Prostate gland (tissue), 2 donors: ENCODE data around the gene BIRC5.

Experiments
- POLR2A ChIP-seq: fragments of 450-650 bp; IDR thresholded peaks from one replicate; pipeline ENCODE4 v1.6.1; 2016; ENCODE audit warnings: antibody characterized with exemption, mild to moderate bottlenecking
- POLR2AphosphoS5 ChIP-seq: sonication (generic); formaldehyde crosslinking; IDR thresholded peaks from one replicate; pipeline ENCODE4 v1.6.1; 2017; ENCODE audit warnings: antibody characterized with exemption
- TF ChIP-seq, protein P1 (sequence below), 4 experiments: fragments of 200-600 bp in 2 of 4; fragments of 450-650 bp in 2 of 4; sonication (generic) in 2 of 4; IDR thresholded peaks; 1 replicate in 3 of 4; 2 replicates in 1 of 4; pipeline ENCODE4 v1.5.1; 2016 to 2019; ENCODE audit warnings: antibody characterized with exemption in 4 of 4, mild to moderate bottlenecking in 2 of 4, moderate library complexity in 2 of 4

DNA sequence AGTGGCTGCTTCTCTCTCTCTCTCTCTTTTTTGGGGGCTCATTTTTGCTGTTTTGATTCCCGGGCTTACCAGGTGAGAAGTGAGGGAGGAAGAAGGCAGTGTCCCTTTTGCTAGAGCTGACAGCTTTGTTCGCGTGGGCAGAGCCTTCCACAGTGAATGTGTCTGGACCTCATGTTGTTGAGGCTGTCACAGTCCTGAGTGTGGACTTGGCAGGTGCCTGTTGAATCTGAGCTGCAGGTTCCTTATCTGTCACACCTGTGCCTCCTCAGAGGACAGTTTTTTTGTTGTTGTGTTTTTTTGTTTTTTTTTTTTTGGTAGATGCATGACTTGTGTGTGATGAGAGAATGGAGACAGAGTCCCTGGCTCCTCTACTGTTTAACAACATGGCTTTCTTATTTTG, 9.7 kb downstream of the BIRC5 start:
- TF ChIP-seq, protein P1, sequence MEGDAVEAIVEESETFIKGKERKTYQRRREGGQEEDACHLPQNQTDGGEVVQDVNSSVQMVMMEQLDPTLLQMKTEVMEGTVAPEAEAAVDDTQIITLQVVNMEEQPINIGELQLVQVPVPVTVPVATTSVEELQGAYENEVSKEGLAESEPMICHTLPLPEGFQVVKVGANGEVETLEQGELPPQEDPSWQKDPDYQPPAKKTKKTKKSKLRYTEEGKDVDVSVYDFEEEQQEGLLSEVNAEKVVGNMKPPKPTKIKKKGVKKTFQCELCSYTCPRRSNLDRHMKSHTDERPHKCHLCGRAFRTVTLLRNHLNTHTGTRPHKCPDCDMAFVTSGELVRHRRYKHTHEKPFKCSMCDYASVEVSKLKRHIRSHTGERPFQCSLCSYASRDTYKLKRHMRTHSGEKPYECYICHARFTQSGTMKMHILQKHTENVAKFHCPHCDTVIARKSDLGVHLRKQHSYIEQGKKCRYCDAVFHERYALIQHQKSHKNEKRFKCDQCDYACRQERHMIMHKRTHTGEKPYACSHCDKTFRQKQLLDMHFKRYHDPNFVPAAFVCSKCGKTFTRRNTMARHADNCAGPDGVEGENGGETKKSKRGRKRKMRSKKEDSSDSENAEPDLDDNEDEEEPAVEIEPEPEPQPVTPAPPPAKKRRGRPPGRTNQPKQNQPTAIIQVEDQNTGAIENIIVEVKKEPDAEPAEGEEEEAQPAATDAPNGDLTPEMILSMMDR (IDR thresholded peaks at IDR 0.05): no peak
- TF ChIP-seq POLR2A (no peak), POLR2AphosphoS5 (no peak)
